ENCODE data around the gene TRAPPC1.
"Not testable (repeated sequence)": the region's sequence is repeated elsewhere in the genome, so short reads cannot be mapped to it uniquely, and the experiment has no call there.

The TRAPPC1 gene, protein sequence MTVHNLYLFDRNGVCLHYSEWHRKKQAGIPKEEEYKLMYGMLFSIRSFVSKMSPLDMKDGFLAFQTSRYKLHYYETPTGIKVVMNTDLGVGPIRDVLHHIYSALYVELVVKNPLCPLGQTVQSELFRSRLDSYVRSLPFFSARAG

DNA sequence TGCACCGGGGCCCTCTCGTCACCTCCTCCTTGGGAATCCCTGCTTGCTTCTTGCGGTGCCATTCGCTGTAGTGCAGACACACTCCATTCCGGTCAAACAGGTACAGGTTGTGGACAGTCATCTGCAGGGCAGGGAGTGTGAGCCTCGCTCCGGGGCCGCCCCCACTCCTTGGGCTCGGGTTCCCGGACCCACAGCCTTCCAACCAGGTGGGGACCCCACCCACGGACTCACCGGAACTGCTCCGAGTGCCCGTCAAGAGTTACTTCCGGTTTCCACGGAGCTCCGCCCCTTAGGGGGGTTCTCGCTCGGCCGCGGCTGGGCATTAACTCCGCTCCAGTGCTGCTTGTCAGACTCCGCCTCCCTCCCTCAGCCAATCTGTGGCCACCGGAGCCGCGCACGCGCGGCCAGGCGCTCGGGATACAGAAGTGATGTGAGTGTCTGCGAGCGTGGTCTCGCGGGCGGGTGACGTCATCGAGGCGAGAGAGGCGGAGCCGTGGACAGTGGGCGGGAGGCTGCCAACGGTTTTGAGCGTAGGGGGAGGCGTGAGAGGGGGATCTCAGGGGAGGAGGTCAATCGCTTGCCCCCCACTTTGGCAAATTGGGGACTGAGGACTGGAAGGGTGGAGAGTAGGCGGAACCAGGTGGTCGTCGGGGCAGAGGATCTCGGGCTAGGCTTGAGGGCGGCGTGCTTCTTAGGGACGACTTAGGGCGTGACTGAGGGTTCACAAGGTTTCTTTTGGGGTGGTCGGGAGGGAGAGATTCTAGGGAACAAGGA is at the start of gene TRAPPC1, which contains the start of gene CNTROB:
TSS of gene TRAPPC1 (minus strand) at position 238 of the 774 bp plus-strand sequence. CDS start at position 121, 117 bp downstream.
TSS of gene CNTROB (plus strand) at position 498 of the 774 bp plus-strand sequence. CDS start 874 bp downstream, outside the sequence.
- peak; percentile 98 for DNase-seq

GRCh38 chr17:7977805-7978204 is 46.1 kb upstream of the TRAPPC1 start:
- no peak for DNase-seq

DNA sequence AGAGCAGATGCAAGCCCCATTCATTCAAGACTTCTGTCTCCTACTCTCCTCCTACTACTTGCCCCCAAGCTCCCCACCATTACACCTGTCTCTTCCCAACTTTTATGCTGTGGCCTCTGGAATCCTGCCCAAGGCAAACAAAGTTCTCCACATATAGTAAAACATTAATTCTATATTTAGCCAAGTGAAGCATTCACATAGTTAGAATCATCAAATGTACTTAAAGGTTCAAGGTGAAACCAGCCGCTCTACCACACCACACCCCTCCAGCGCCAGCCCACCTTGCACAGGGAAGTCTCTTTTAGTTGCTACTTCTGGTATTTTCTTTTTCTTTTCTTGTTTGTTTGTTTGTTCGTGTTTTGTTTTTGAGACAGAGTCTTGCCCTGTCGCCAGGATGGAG is 45.3 kb upstream of the TRAPPC1 start:
- no peak for DNase-seq

DNA sequence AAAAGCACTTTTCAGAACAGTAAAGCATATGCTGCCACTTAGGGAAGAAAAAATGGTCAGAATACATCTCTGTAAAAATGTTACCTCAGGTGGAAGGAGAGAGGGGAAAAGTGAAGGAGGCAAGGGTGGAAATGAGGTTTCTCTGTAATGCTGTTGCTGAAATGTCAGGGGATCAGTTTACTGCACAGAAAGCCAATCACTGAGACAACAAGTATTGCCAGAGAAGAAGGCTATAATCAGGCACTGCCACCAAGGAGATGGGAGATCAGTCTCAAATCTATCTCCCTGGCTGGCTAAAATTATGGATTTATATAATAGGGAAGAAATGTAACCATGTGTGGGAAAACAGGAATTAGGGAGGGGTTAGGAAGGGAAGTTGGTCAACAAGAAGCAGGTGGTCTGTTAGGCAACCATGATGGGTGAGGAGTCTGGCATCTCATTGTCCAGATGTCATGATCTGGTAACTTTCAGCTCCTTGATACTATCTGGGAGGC is 42.9 kb upstream of the TRAPPC1 start:
- DNase-seq, result no peak

DNA sequence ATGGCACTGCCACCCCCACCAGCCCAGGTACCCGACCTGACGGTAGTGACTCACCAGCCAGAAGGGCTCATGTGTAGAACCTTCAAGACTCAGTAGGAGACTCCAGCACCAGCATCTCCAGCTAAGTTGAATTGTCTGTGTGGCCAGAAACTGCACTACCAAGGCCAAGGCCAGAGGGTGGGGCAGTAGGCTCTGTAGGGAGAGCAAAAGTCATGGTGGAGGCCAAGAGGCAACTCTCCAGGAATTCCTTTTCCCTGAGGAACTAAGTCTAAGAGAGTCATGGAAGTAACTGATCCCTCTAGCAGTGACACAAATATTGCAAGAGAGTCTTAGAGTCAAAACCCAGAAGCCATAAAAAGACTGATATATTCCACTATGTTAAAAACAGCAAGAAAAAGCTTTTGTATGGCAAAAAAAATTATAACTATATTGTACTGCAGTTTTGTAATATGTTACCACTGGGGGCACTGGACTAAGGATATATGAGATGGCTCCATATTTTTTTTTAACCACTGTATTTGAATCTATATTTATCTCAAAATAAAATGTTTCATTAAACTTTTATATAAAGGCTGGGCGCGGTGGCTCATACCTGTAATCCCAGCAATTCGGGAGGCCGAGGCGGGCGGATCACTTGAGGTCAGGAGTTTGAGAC is 40.5 kb upstream of the TRAPPC1 start:
- no peak for DNase-seq

- DNase-seq, result no peak
Measured at GRCh38 chr17:7971651-7972050, 39.9 kb upstream of the TRAPPC1 start.

- DNase-seq, result no peak
Measured at GRCh38 chr17:7969433-7969832, 37.7 kb upstream of the TRAPPC1 start.

DNA sequence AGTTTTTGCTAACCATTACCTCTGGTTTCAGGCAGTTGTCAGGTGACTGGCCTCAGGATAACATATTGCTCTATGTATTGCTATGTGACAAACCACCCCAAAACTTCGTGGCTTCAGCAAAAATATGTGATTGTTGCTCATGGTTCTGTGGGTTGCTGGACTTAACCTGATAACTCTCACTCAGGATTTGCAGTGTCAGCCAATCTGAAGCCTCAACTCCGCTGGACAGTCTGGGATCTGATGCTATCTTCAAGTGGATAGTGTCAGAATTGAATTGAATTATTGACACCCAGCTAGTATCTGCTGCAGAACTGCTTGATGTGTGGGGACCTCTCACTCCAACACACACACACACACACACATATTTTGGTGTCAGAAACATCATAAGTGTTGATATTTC is 36.0 kb upstream of the TRAPPC1 start:
- no peak for DNase-seq

DNA sequence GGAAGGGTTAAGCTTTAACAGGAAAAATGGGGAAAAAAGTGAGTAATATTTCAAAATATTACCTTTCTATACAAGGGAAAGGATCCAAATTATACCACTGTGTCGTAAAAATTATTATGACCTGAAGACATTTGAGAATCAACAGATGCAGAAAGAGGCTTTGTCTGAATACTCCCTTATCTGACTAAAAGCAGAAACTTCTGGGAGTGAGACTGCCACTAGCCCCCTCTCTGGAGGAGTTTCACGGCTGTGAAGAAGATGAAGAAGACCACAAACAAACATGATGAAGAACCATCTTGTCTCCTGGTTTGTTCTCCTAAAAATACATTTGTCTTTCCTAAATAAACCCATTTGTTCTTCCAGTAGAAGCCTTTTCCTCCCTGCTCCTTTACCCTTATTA is 29.7 kb upstream of the TRAPPC1 start:
- no peak for DNase-seq

- no peak for DNase-seq
Measured at GRCh38 chr17:7959503-7960253, 27.9 kb upstream of the TRAPPC1 start.

DNA sequence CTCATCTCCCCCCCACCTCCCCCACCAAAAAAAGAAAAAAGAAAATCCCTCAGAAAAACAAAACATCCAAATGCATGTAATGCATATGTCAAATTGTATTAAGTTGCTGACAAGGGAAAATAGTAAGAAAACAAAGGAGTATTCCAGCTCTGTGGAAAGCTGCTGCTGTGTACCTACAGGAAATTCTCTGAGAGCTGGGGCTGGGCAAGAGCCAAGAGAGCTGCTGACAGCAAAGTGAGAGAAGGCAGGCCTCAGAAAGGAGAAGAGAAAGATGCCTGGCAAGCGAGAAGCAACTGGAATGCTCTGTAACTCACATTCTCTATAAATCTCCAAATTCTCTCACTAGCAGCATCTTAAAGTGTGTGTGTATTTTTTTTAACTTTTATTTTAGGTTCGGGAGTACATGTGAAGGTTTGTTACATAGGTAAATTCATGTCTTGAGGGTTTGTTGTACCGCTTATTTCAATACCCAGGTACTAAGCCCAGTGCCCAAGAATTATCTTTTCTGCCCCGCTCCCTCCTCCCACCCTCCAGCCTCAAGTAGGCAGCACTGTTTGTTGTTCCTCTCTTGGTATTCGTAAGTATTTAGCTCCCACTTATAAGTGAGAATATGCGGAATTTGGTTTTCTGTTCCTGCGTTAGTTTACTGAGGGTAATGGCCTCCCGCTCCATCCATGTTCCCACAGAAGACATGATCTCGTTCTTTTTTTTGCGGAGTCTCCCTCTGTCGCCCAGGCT is 24.7 kb upstream of the TRAPPC1 start:
- no peak for DNase-seq

- no peak for DNase-seq
Measured at GRCh38 chr17:7955414-7956227, 23.9 kb upstream of the TRAPPC1 start.

- DNase-seq, result not testable (repeated sequence)
Measured at GRCh38 chr17:7953266-7953665, 21.5 kb upstream of the TRAPPC1 start.

GRCh38 chr17:7951143-7951792 is 19.5 kb upstream of the TRAPPC1 start:
- DNase-seq, result no peak

DNA sequence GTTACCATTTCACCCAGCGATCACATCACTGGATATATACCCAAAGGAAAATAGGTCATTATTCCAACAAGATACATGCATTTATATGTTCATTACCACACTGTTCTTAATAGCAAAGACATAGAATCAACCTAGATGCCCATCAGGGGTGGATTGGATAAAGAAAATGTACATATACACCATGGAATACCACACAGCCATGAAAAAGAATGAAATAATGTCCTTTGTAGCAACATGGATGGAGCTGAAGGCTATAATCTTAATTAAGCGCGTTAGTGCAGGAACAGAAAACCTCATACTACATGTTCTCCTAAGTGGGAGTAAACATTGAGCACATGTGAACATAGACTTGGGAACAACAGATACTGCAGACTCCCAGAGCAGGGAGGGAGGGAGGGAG is 18.8 kb upstream of the TRAPPC1 start:
- no peak for DNase-seq

DNA sequence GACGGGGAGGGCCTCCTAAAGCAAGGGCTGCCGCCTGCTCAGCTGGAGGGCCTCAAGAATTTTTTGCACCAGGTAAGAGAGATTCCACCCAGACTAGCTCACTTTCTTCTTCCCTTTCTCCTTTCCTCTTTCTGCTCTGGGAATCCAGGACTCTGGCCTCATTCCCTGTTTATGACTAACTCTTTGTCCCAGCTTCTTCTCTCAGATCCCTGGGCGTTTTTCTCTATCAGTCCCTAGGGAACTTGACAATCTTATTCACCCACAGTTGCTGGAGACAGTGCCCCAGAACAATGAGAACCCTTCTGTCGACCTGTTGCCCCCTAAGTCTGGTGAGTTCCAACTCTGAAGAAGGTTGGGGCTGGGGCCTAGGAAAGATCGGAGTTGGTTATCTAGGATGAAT is 15.9 kb upstream of the TRAPPC1 start:
- DNase-seq, result no peak

GRCh38 chr17:7946441-7946840 is 14.7 kb upstream of the TRAPPC1 start:
- no peak for DNase-seq

- DNase-seq, result no peak
Measured at GRCh38 chr17:7945651-7946050, 13.9 kb upstream of the TRAPPC1 start.

GRCh38 chr17:7944326-7944725 is 12.6 kb upstream of the TRAPPC1 start:
- DNase-seq, result no peak

GRCh38 chr17:7943291-7943690 is 11.5 kb upstream of the TRAPPC1 start:
- DNase-seq, result no peak

DNA sequence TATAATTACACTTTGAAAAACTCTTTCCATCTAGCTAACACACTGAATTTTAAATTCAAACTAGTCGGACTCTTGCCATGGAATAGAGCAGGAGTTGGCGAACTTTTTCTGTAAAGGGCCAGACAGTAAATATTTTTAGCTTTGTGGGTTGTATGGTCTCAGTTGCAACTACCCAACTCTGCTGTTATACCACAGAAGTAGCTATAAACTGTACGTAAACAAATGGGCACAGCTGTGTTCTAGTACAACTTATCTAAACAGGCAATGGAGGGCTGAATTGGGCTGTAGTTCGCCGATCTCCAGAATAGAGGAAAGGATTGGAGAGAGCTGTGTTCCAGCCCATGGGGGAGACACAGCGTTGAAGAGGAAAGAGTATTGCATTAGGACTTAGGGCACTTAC is 9.0 kb upstream of the TRAPPC1 start:
- DNase-seq, result no peak
